ENCODE measurements around the gene MYPN. TPM values are rescaled to one million over a fixed set of nuclear protein-coding genes. Genes with fewer than 3 reads are reported as not detected.
"Not testable (repeated sequence)": the region's sequence is repeated elsewhere in the genome, so short reads cannot be mapped to it uniquely, and the experiment has no call there.

MYPN gene
- total RNA-seq, 1 donor from 2014 or later: 1.1 TPM

GRCh38 chr10:68166871-68167585, 57.7 kb downstream of the MYPN start:
- no peak for DNase-seq (ENCODE audit: extremely low read depth, low read depth, low spot score)

GRCh38 chr10:68167586-68168189, 58.4 kb downstream of the MYPN start:
- no peak for DNase-seq (ENCODE audit: extremely low read depth, low read depth, low spot score)

GRCh38 chr10:68171539-68172080, 62.3 kb downstream of the MYPN start:
- DNase-seq (ENCODE audit: extremely low read depth, low read depth, low spot score): no peak

GRCh38 chr10:68172324-68172723, 63.0 kb downstream of the MYPN start:
- no peak for DNase-seq (ENCODE audit: extremely low read depth, low read depth, low spot score)

- no peak for DNase-seq (ENCODE audit: extremely low read depth, low read depth, low spot score)
Observed at GRCh38 chr10:68175949-68176348, 66.7 kb downstream of the MYPN start.

- DNase-seq (ENCODE audit: extremely low read depth, low read depth, low spot score): no peak
Observed at GRCh38 chr10:68176797-68177196, 67.5 kb downstream of the MYPN start.

- no peak for DNase-seq (ENCODE audit: extremely low read depth, low read depth, low spot score)
Observed at GRCh38 chr10:68178592-68178991, 69.3 kb downstream of the MYPN start.

GRCh38 chr10:68179016-68179415, 69.7 kb downstream of the MYPN start:
- no peak for DNase-seq (ENCODE audit: extremely low read depth, low read depth, low spot score)

- DNase-seq (ENCODE audit: extremely low read depth, low read depth, low spot score): no peak
Observed at GRCh38 chr10:68180490-68180889, 71.2 kb downstream of the MYPN start.

GRCh38 chr10:68184546-68184945, 75.3 kb downstream of the MYPN start:
- no peak for DNase-seq (ENCODE audit: extremely low read depth, low read depth, low spot score)

GRCh38 chr10:68185085-68185484, 75.8 kb downstream of the MYPN start:
- no peak for DNase-seq (ENCODE audit: extremely low read depth, low read depth, low spot score)

- DNase-seq (ENCODE audit: extremely low read depth, low read depth, low spot score): no peak
Observed at GRCh38 chr10:68188835-68189234, 79.5 kb downstream of the MYPN start.

GRCh38 chr10:68192113-68192512, 82.8 kb downstream of the MYPN start:
- no peak for DNase-seq (ENCODE audit: extremely low read depth, low read depth, low spot score)

GRCh38 chr10:68194290-68194689, 85.0 kb downstream of the MYPN start:
- no peak for DNase-seq (ENCODE audit: extremely low read depth, low read depth, low spot score)

GRCh38 chr10:68195776-68196175, 86.5 kb downstream of the MYPN start:
- not testable (repeated sequence) for DNase-seq (ENCODE audit: extremely low read depth, low read depth, low spot score)

- no peak for DNase-seq (ENCODE audit: extremely low read depth, low read depth, low spot score)
Observed at GRCh38 chr10:68196701-68197100, 87.4 kb downstream of the MYPN start.

- DNase-seq (ENCODE audit: extremely low read depth, low read depth, low spot score): no peak
Observed at GRCh38 chr10:68202960-68203353, 93.7 kb downstream of the MYPN start.

GRCh38 chr10:68208424-68209042, 99.2 kb downstream of the MYPN start:
- peak; percentile 75 for DNase-seq (ENCODE audit: extremely low read depth, low read depth, low spot score)

GRCh38 chr10:68211669-68212068, 102.4 kb downstream of the MYPN start:
- DNase-seq (ENCODE audit: extremely low read depth, low read depth, low spot score): no peak

GRCh38 chr10:68212721-68213352, 103.5 kb downstream of the MYPN start:
- no peak for DNase-seq (ENCODE audit: extremely low read depth, low read depth, low spot score)

GRCh38 chr10:68218786-68219185, 109.5 kb downstream of the MYPN start:
- DNase-seq (ENCODE audit: extremely low read depth, low read depth, low spot score): no peak
